HTR-8/SVneo (cell line): Measurements from ENCODE around the gene CTNNA3.

ENCODE experiments used
- DNase-seq: peaks from one replicate; pipeline ENCODE4 v3.0.0; 2011; ENCODE audit warnings: low spot score, mixed read lengths; ENCODE audit not compliant: insufficient read length
- FAIRE-seq: peaks from 2 replicates; lab custom pipeline; 2011; peaks lifted over from hg19 to GRCh38; lab: Jason Lieb, UNC

CTNNA3 gene

GRCh38 chr10:66552331-66552730, 1143.7 kb downstream of the CTNNA3 start:
- FAIRE-seq, result no peak

GRCh38 chr10:66550351-66550750, 1145.6 kb downstream of the CTNNA3 start:
- DNase-seq (no peak), FAIRE-seq (no peak)

More at GRCh38 chr10:66552331-66552730, 1143.7 kb downstream of the CTNNA3 start:
- DNase-seq, result no peak

GRCh38 chr10:66538908-66539307, 1157.1 kb downstream of the CTNNA3 start:
- DNase-seq (no peak), FAIRE-seq (no peak)

- DNase-seq (no peak), FAIRE-seq (no peak)
Measured at GRCh38 chr10:66538371-66538770, 1157.6 kb downstream of the CTNNA3 start.

- FAIRE-seq, result no peak
Measured at GRCh38 chr10:66537186-66537585, 1158.8 kb downstream of the CTNNA3 start.

GRCh38 chr10:66535439-66535838, 1160.6 kb downstream of the CTNNA3 start:
- FAIRE-seq (no peak), DNase-seq (no peak)

More at GRCh38 chr10:66537186-66537585, 1158.8 kb downstream of the CTNNA3 start:
- no peak for DNase-seq

GRCh38 chr10:66534866-66535265, 1161.1 kb downstream of the CTNNA3 start:
- no peak for FAIRE-seq

GRCh38 chr10:66521506-66521905, 1174.5 kb downstream of the CTNNA3 start:
- no peak for FAIRE-seq
- DNase-seq, result no peak

More at GRCh38 chr10:66534866-66535265, 1161.1 kb downstream of the CTNNA3 start:
- no peak for DNase-seq

- DNase-seq (no peak), FAIRE-seq (no peak)
Measured at GRCh38 chr10:66519616-66520015, 1176.4 kb downstream of the CTNNA3 start.

GRCh38 chr10:66514666-66515065, 1181.3 kb downstream of the CTNNA3 start:
- FAIRE-seq (no peak), DNase-seq (no peak)

GRCh38 chr10:66513504-66513903, 1182.5 kb downstream of the CTNNA3 start:
- FAIRE-seq (no peak), DNase-seq (no peak)

- FAIRE-seq (no peak), DNase-seq (no peak)
Measured at GRCh38 chr10:66505003-66505657, 1190.9 kb downstream of the CTNNA3 start.

- no peak for FAIRE-seq
- no peak for DNase-seq
Measured at GRCh38 chr10:66501356-66501755, 1194.6 kb downstream of the CTNNA3 start.

GRCh38 chr10:66483966-66484365, 1212.0 kb downstream of the CTNNA3 start:
- DNase-seq (no peak), FAIRE-seq (no peak)

GRCh38 chr10:66472156-66472555, 1223.8 kb downstream of the CTNNA3 start:
- DNase-seq, result no peak
- no peak for FAIRE-seq

- FAIRE-seq (no peak), DNase-seq (no peak)
Measured at GRCh38 chr10:66467042-66467441, 1229.0 kb downstream of the CTNNA3 start.

- FAIRE-seq (no peak), DNase-seq (no peak)
Measured at GRCh38 chr10:66466622-66467021, 1229.4 kb downstream of the CTNNA3 start.

- no peak for FAIRE-seq
- no peak for DNase-seq
Measured at GRCh38 chr10:66463611-66464010, 1232.4 kb downstream of the CTNNA3 start.

GRCh38 chr10:66457629-66458028, 1238.4 kb downstream of the CTNNA3 start:
- no peak for FAIRE-seq
- no peak for DNase-seq

- FAIRE-seq, result no peak
- DNase-seq, result no peak
Measured at GRCh38 chr10:66455304-66455703, 1240.7 kb downstream of the CTNNA3 start.

- DNase-seq, result no peak
- no peak for FAIRE-seq
Measured at GRCh38 chr10:66440568-66440967, 1255.4 kb downstream of the CTNNA3 start.

GRCh38 chr10:66414943-66415342, 1281.1 kb downstream of the CTNNA3 start:
- FAIRE-seq (no peak), DNase-seq (no peak)
